ENCODE measurements around the gene BRMS1. TPM values are rescaled to one million over a fixed set of nuclear protein-coding genes. Genes with fewer than 3 reads are reported as not detected.

The BRMS1 gene
- total RNA-seq, 1 donor from 2014 or later, result 33.4 TPM

DNA sequence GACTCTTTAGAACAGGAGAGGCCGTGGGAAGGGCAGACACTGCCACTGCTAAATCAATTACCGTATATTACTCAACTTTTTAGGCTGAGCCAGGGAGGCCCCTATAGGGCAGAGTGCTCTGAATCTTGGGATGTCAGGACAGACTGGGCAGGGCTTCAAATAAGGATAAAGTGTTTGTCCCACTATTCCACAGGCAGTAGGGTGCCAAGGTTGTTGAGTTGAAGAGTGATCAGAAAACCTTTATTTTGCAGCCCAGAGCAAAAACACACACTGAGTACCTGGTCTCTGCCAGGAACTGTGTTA, 4.1 kb upstream of the BRMS1 start:
- TF ChIP-seq, protein P1, sequence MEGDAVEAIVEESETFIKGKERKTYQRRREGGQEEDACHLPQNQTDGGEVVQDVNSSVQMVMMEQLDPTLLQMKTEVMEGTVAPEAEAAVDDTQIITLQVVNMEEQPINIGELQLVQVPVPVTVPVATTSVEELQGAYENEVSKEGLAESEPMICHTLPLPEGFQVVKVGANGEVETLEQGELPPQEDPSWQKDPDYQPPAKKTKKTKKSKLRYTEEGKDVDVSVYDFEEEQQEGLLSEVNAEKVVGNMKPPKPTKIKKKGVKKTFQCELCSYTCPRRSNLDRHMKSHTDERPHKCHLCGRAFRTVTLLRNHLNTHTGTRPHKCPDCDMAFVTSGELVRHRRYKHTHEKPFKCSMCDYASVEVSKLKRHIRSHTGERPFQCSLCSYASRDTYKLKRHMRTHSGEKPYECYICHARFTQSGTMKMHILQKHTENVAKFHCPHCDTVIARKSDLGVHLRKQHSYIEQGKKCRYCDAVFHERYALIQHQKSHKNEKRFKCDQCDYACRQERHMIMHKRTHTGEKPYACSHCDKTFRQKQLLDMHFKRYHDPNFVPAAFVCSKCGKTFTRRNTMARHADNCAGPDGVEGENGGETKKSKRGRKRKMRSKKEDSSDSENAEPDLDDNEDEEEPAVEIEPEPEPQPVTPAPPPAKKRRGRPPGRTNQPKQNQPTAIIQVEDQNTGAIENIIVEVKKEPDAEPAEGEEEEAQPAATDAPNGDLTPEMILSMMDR (IDR thresholded peaks at IDR 0.05), result no peak
- Mint-ChIP-seq H3K4me1 (ENCODE audit: unreplicated experiment) (peaks cover 41% of the 10 kb centered on the region), H3K27ac (ENCODE audit: unreplicated experiment) (peak overlapping the region; percentile 34), H3K9me3 (ENCODE audit: unreplicated experiment) (no peaks in the 10 kb centered on the region), H3K27me3 (ENCODE audit: unreplicated experiment) (no peaks in the 10 kb centered on the region), H3K4me3 (ENCODE audit: unreplicated experiment) (no peak overlapping the region), H3K36me3 (ENCODE audit: unreplicated experiment) (peaks cover 7% of the 10 kb centered on the region)
- DNase-seq (ENCODE audit: extremely low spot score, unreplicated experiment), result no peak

- peak; percentile 94 for DNase-seq (ENCODE audit: extremely low spot score, unreplicated experiment)
- Mint-ChIP-seq H3K4me3 (ENCODE audit: unreplicated experiment) (peak within 1 kb of the TSS; percentile 88), H3K9me3 (ENCODE audit: unreplicated experiment) (no peaks in the 10 kb centered on the region), H3K27ac (ENCODE audit: unreplicated experiment) (peak within 1 kb of the TSS; percentile 87), H3K36me3 (ENCODE audit: unreplicated experiment) (peaks cover 3% of the 10 kb centered on the region), H3K4me1 (ENCODE audit: unreplicated experiment) (peaks cover 49% of the 10 kb centered on the region), H3K27me3 (ENCODE audit: unreplicated experiment) (no peaks in the 10 kb centered on the region)
- TF ChIP-seq, protein P1 (IDR thresholded peaks at IDR 0.05), result no peak
Measured at GRCh38 chr11:66347425-66348276, 2.7 kb upstream of the BRMS1 start, which contains the start of gene B4GAT1. Gene B4GAT1 (minus strand): TSS chr11:66347629. CDS start chr11:66347545, 84 bp downstream.

DNA sequence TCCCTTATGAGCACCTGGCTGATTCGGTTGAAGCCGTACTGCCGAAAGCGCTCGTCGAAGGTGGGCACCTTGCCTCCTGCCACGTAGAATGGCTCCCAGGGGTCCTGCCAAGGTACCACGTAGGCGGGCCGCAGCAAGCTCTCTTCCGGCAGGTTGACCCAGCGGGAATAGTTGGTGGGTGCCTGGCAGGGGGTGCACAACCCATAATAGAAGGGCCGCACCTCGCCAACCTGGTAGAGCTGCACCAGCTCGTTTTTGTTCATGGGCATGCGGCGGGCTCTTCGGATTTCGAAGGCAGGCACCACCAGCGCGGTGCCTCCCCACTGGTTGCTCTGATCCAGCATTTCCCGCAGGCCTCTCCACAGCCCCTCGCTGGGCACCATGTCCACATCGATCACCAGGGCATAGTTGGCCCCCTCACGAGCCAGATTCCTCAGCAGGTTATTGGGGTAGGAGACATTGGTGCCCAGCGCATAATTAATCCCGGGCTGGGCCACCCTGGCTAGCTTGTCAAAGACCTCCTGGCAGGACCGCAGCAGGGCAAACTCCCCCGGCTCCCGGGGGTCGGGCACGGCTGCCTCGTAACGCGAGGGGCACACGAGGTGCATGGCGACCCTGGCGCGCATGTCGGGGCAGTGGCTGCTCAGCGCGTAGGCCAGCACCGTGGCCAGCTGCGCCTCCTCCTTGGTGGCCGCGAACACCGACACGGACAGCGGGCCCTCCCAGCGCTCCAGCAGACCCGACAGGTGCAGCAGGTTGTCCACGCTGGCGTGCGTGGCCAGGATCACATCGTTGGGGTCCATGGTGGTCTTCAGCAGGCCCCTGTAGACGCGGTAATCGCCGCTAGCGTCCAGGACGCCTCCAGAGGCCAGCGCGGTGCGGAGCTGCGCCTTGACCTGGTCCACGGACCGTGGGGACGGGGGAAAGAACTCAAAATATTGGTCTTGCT, 1.8 kb upstream of the BRMS1 start:
- H3K36me3 Mint-ChIP-seq (ENCODE audit: unreplicated experiment), result peaks cover 1% of the 10 kb centered on the region
- no peaks in the 10 kb centered on the region for H3K27me3 Mint-ChIP-seq (ENCODE audit: unreplicated experiment)
- peak overlapping the region; percentile 72 for H3K4me3 Mint-ChIP-seq (ENCODE audit: unreplicated experiment)
- H3K27ac Mint-ChIP-seq (ENCODE audit: unreplicated experiment), result peak overlapping the region; percentile 96
- no peak for DNase-seq (ENCODE audit: extremely low spot score, unreplicated experiment)
- H3K4me1 Mint-ChIP-seq (ENCODE audit: unreplicated experiment), result peaks cover 49% of the 10 kb centered on the region
- H3K9me3 Mint-ChIP-seq (ENCODE audit: unreplicated experiment), result no peaks in the 10 kb centered on the region
- TF ChIP-seq, protein P1 (IDR thresholded peaks at IDR 0.05), result no peak

DNA sequence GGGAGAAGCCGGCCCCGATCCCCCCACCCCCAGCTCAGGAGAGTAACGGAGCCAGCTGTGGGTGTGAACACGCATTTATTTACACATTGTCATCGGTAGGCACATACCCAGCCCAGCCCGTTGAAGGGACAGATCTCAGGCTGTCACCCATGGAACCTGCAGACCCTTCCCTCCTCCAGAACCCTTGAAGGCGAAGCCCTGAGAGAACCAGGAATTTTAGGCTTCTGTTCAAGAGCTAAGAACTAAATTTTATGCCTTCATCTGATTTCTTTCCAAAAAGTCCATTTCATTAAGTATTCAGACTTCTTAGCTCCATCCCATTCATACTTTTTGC, 379 bp upstream of the BRMS1 start:
- Mint-ChIP-seq H3K27ac (ENCODE audit: unreplicated experiment) (peak overlapping the region; percentile 96), H3K4me3 (ENCODE audit: unreplicated experiment) (peak overlapping the region; percentile 91), H3K27me3 (ENCODE audit: unreplicated experiment) (no peaks in the 10 kb centered on the region), H3K4me1 (ENCODE audit: unreplicated experiment) (peaks cover 49% of the 10 kb centered on the region), H3K9me3 (ENCODE audit: unreplicated experiment) (no peaks in the 10 kb centered on the region), H3K36me3 (ENCODE audit: unreplicated experiment) (peaks cover 10% of the 10 kb centered on the region)
- no peak for DNase-seq (ENCODE audit: extremely low spot score, unreplicated experiment)
- TF ChIP-seq, protein P1 (IDR thresholded peaks at IDR 0.05), result no peak

DNA sequence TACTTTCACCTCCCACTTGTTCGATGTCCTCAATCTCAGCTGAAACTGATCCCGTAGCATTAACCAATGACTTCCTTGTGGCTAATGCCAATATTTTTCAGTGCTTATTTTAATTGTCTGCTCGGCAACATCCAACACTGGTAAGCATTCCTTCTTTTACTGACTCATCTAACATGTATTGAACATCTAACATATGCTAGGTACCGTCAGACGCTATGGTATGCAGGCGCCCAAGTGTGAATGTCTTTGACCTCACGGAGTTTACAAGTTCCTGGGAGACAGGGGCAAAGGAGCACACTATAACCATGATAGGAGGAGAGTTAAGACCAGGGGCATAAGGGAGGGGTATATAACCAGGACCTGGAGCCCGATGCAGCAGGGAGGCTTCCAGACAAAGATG, 1.7 kb downstream of the BRMS1 start:
- TF ChIP-seq, protein P1 (IDR thresholded peaks at IDR 0.05), result no peak
- Mint-ChIP-seq H3K4me1 (ENCODE audit: unreplicated experiment) (peaks cover 47% of the 10 kb centered on the region), H3K9me3 (ENCODE audit: unreplicated experiment) (no peaks in the 10 kb centered on the region), H3K27ac (ENCODE audit: unreplicated experiment) (peak overlapping the region; percentile 52), H3K4me3 (ENCODE audit: unreplicated experiment) (peak overlapping the region; percentile 91), H3K36me3 (ENCODE audit: unreplicated experiment) (peaks cover 10% of the 10 kb centered on the region), H3K27me3 (ENCODE audit: unreplicated experiment) (no peaks in the 10 kb centered on the region)
- no peak for DNase-seq (ENCODE audit: extremely low spot score, unreplicated experiment)
